Measurements from ENCODE around the gene THBS3. TPM values are rescaled to one million over a fixed set of nuclear protein-coding genes. Genes with fewer than 3 reads are reported as not detected.
A peak's percentile ranks its signal among the peaks of the same experiment; 100 is the strongest.

Gene THBS3
- total and polyA plus RNA-seq, 9 of the 15 experiments (the other 6 are each of a cell fraction or from before 2014, with no cell fraction given), result 0.59 to 8.3 (median 3.2) TPM

- no peak for TF ChIP-seq ZNF318 (IDR thresholded peaks at IDR 0.05; ENCODE audit: borderline replicate concordance in 1 of 2, low read depth in 1 of 2)
- peak; percentile 55 for TF ChIP-seq PHF20 (IDR thresholded peaks at IDR 0.05; ENCODE audit: partially characterized antibody)
- no peak for TF ChIP-seq E2F3 (CRISPR knock-in tag; IDR thresholded peaks at IDR 0.05)
- no peak for TF ChIP-seq FOSL1 (tag; conservative IDR thresholded peaks at IDR 0.05)
- no peak for TF ChIP-seq HNRNPH1 (optimal IDR thresholded peaks at IDR 0.05; ENCODE audit: low read depth, low read length)
- peak in 1 of 2 experiments; percentile 18; a peak in 1 of 4 replicates for TF ChIP-seq TBL1XR1 (IDR thresholded peaks at IDR 0.05; ENCODE audit: low read length in 2 of 2)
- no peak for TF ChIP-seq USF1 (CRISPR knock-in tag; IDR thresholded peaks at IDR 0.05)
- no peak for TF ChIP-seq CUX1 (CRISPR knock-in tag; IDR thresholded peaks at IDR 0.05)
- no peak; a peak in 1 of 4 replicates for TF ChIP-seq FOXA3 (CRISPR knock-in tag; conservative IDR thresholded peaks at IDR 0.05 in 1 of 2, IDR thresholded peaks at IDR 0.05 in 1 of 2)
- no peak for TF ChIP-seq ZNF224 (CRISPR knock-in tag; IDR thresholded peaks at IDR 0.05)
- TF ChIP-seq ZNF133 (CRISPR knock-in tag; IDR thresholded peaks at IDR 0.05), result no peak
- TF ChIP-seq ZNF384 (IDR thresholded peaks at IDR 0.05; ENCODE audit: low read depth, low read length), result no peak
- TF ChIP-seq ZNF445 (CRISPR knock-in tag; IDR thresholded peaks at IDR 0.05; ENCODE audit: low read depth), result no peak
These were observed 34.8 kb downstream of the THBS3 start, which contains the start of gene KRTCAP2 (continued) for GRCh38 chr1:155172732-155173477.
